HCT116 (cell line): ENCODE data around the gene GARNL3. TPM values are rescaled to one million over a fixed set of nuclear protein-coding genes. Genes with fewer than 3 reads are reported as not detected.

ENCODE experiments used
- ATAC-seq: fragments of 200-7000 bp; cut with Tn5 transposase; 2 replicates; pipeline ENCODE4 v1.9.1; 2020; ENCODE audit warnings: mild to moderate bottlenecking, moderate library complexity
- BruUV-seq: library from RNA; stranded (reverse); fragments of 400-500 nt; replicated peaks from 2 replicates; lab custom pipeline; 2021; lab: Mats Ljungman, UMichigan
- CTCF ChIA-PET: fragments of 300-600 bp; sonication (Branson Sonifier 250); formaldehyde crosslinking; loops from one replicate; lab custom pipeline; 2021; ENCODE audit warnings: antibody characterized with exemption; lab: Charles Lee
- POLR2A ChIA-PET: fragments of 300-600, 350-600 bp; sonication (Branson Sonifier 250); formaldehyde crosslinking; loops from one replicate; lab custom pipeline; 2021; ENCODE audit warnings: antibody characterized with exemption; lab: Charles Lee
- RAD21 ChIA-PET, 2 experiments: fragments of 300-600 bp; sonication (Branson Sonifier 250); formaldehyde crosslinking; loops; one replicate each; lab custom pipeline; 2023; ENCODE audit warnings: low total read pairs in 2 of 2; ENCODE audit not compliant: uncharacterized antibody in 2 of 2, unreplicated experiment in 2 of 2, low non-redundant PET in 1 of 2; lab: Charles Lee
- DNase-seq: peaks from one replicate; pipeline ENCODE4 v3.0.0-alpha.2; 2010; ENCODE audit warnings: low read depth, low spot score
- H2AFZ ChIP-seq: fragments of 200-600 bp; shearing (Covaris generic), sonication (generic); 2 replicates; pipeline ENCODE4 v1.6.1; 2017; ENCODE audit warnings: low read depth, mixed run types, mixed read lengths, antibody characterized with exemption, low read length; ENCODE audit not compliant: poor library complexity, severe bottlenecking
- H3K27ac ChIP-seq: 2 replicates; pipeline ENCODE4 v1.5.1; 2012; ENCODE audit warnings: low read depth, low read length
- H3K27me3 ChIP-seq: fragments of 200-600 bp; sonication (generic); 2 replicates; pipeline ENCODE4 v1.6.1; 2016; ENCODE audit warnings: mixed run types, low read length, mixed read lengths; ENCODE audit not compliant: insufficient read depth
- H3K36me3 ChIP-seq, 2 experiments: fragments of 200-500 bp in 1 of 2; fragments of 200-600 bp in 1 of 2; sonication (Bioruptor generic) in 1 of 2; sonication (generic) in 1 of 2; 2 replicates each; pipeline versions ENCODE4 v1.5.1 to v1.6.1; 2014 to 2016; ENCODE audit warnings: low read length in 2 of 2, inconsistent platforms in 1 of 2, mixed read lengths in 1 of 2, mixed run types in 1 of 2; ENCODE audit not compliant: insufficient read depth in 2 of 2, control insufficient read depth in 1 of 2
- H3K4me1 ChIP-seq, 2 experiments: fragments of 200-600 bp in 1 of 2; sonication (generic) in 1 of 2; 2 replicates each; pipeline versions ENCODE4 v1.5.1 to v1.6.1; 2012 to 2017; ENCODE audit warnings: low read length in 2 of 2, inconsistent platforms in 1 of 2, mild to moderate bottlenecking in 1 of 2, mixed read lengths in 1 of 2, mixed run types in 1 of 2, moderate library complexity in 1 of 2; ENCODE audit not compliant: insufficient read depth in 2 of 2, control insufficient read depth in 1 of 2
- H3K4me2 ChIP-seq: fragments of 200-600 bp; sonication (generic); 2 replicates; pipeline ENCODE4 v1.6.1; 2017; ENCODE audit warnings: mixed run types, low read length, mixed read lengths
- H3K4me3 ChIP-seq, 2 experiments: fragments of 200-600 bp in 1 of 2; sonication (generic) in 1 of 2; replicated peaks in 1 of 2; 2 replicates each; pipeline ENCODE4 v1.5.1; 2011 to 2016; ENCODE audit warnings: low read length in 2 of 2, control low read depth in 1 of 2, low read depth in 1 of 2, mild to moderate bottlenecking in 1 of 2, mixed read lengths in 1 of 2, mixed run types in 1 of 2
- H3K79me2 ChIP-seq: fragments of 200-600 bp; sonication (generic); 2 replicates; pipeline ENCODE4 v1.6.1; 2017; ENCODE audit warnings: mild to moderate bottlenecking, mixed run types, low read length, moderate library complexity, mixed read lengths; ENCODE audit not compliant: insufficient read depth
- H3K9ac ChIP-seq: fragments of 200-600 bp; sonication (generic); 2 replicates; pipeline ENCODE4 v1.6.1; 2016; ENCODE audit warnings: low read length, mixed read lengths
- H3K9me2 ChIP-seq: fragments of 200-600 bp; sonication (generic), shearing (Covaris generic); 2 replicates; pipeline ENCODE4 v1.6.1; 2017; ENCODE audit warnings: mixed run types, mild to moderate bottlenecking, moderate library complexity; ENCODE audit not compliant: insufficient read depth
- H3K9me3 ChIP-seq, 2 experiments: fragments of 200-500 bp in 1 of 2; fragments of 200-600 bp in 1 of 2; sonication (Bioruptor generic) in 1 of 2; sonication (generic) in 1 of 2; 2 replicates each; pipeline ENCODE4 v1.6.1; 2014 to 2017; ENCODE audit warnings: low read length in 2 of 2, mixed read lengths in 2 of 2, inconsistent platforms in 1 of 2, low read depth in 1 of 2, mild to moderate bottlenecking in 1 of 2, mixed run types in 1 of 2, moderate library complexity in 1 of 2; ENCODE audit not compliant: control insufficient read depth in 1 of 2, insufficient read depth in 1 of 2
- H4K20me1 ChIP-seq: fragments of 200-600 bp; sonication (generic), shearing (Covaris generic); 2 replicates; pipeline ENCODE4 v1.6.1; 2017; ENCODE audit warnings: mixed run types, mild to moderate bottlenecking, moderate library complexity; ENCODE audit not compliant: insufficient read depth
- CBX3 ChIP-seq: IDR thresholded peaks from 2 replicates; pipeline ENCODE4 v1.6.1; 2012; ENCODE audit warnings: low read depth
- CEBPB ChIP-seq: IDR thresholded peaks from 2 replicates; pipeline ENCODE4 v1.6.1; 2012; ENCODE audit warnings: low read depth
- ELF1 ChIP-seq: IDR thresholded peaks from 2 replicates; pipeline ENCODE4 v1.6.1; 2012; ENCODE audit warnings: low read depth, borderline replicate concordance
- EZH2 ChIP-seq: fragments of 200-600 bp; sonication (generic); IDR thresholded peaks from 2 replicates; pipeline ENCODE4 v1.6.1; 2017; ENCODE audit warnings: antibody characterized with exemption, mixed run types
- EZH2phosphoT487 ChIP-seq: fragments of 200-600 bp; IDR thresholded peaks from 2 replicates; pipeline ENCODE4 v1.6.1; 2018; ENCODE audit warnings: antibody characterized with exemption, borderline replicate concordance
- JUND ChIP-seq: IDR thresholded peaks from 2 replicates; pipeline ENCODE4 v1.6.1; 2012
- MAX ChIP-seq: IDR thresholded peaks from 2 replicates; pipeline ENCODE4 v1.6.1; 2012
- RAD21 ChIP-seq: IDR thresholded peaks from 2 replicates; pipeline ENCODE4 v1.6.1; 2012; ENCODE audit warnings: low read depth, mild to moderate bottlenecking
- SIN3A ChIP-seq: IDR thresholded peaks from 2 replicates; pipeline ENCODE4 v1.6.1; 2012; ENCODE audit warnings: low read depth
- SP1 ChIP-seq: IDR thresholded peaks from 2 replicates; pipeline ENCODE4 v1.6.1; 2012; ENCODE audit warnings: low read depth
- YY1 ChIP-seq: IDR thresholded peaks from 2 replicates; pipeline ENCODE4 v1.6.1; 2011; ENCODE audit warnings: low read length, low read depth, moderate library complexity, mild to moderate bottlenecking; ENCODE audit not compliant: insufficient replicate concordance; ENCODE audit errors: extremely low read depth
- ZFX ChIP-seq: fragments of 450-650 bp; IDR thresholded peaks from 2 replicates; pipeline ENCODE4 v1.6.1; 2017
- ZNF274 ChIP-seq: fragments of 200-500 bp; sonication (Bioruptor generic); IDR thresholded peaks from 2 replicates; pipeline ENCODE4 v1.6.1; 2014; ENCODE audit warnings: mild to moderate bottlenecking, low read depth, low read length, inconsistent platforms
- intact Hi-C: fragments of 100-400 bp; cut with micrococcal nuclease; formaldehyde crosslinking; loops from 2 replicates; pipeline ENCODE4 v1.10.0; 2022
- total RNA-seq: library from RNA; stranded (reverse); gene quantifications from one replicate; pipeline ENCODE4 v1.2.1, GENCODE V29; 2021; ENCODE audit not compliant: unreplicated experiment
- TF ChIP-seq, protein P1 (sequence below): IDR thresholded peaks from 2 replicates; pipeline ENCODE4 v1.6.1; 2011; ENCODE audit warnings: mild to moderate bottlenecking, low read length, moderate library complexity; ENCODE audit not compliant: insufficient replicate concordance; ENCODE audit errors: extremely low read depth
- TF ChIP-seq, protein P2 (sequence below): IDR thresholded peaks from 2 replicates; pipeline ENCODE4 v1.6.1; 2012; ENCODE audit warnings: low read depth
- TF ChIP-seq, protein P3 (sequence below): IDR thresholded peaks from 2 replicates; pipeline ENCODE4 v1.6.1; 2012

GARNL3 gene
- total RNA-seq, 1 experiment from 2014 or later = 8.8 TPM

DNA sequence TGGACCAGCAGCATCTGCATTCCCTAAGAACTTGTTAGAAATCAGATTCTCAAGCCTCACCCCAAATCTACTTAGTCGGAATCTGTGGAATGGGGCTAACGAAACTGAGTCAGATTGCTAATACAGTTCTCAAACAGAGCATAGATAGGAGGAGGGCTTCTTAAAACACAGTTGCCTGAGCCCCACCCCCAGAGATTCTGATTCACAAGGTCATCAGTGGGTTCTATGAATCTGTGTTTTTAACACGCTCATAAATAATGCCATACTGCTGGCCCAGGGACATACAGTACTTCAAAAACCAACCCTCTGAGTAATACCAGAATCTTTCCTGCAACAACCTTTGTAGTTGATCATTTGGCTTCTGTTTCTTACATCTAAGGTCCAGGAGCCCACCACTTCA is 32.9 kb upstream of the GARNL3 start:
- Histone ChIP-seq H3K9me3 (no peaks in the 10 kb centered on the region), H3K27me3 (no peaks in the 10 kb centered on the region), H3K79me2 (peaks cover under 1% of the 10 kb centered on the region; the same call in 1 of the 2 replicates), H3K9ac (no peak overlapping the region), H3K4me3 (no peak overlapping the region), H3K4me1 (peaks cover 0 to under 1% of the 10 kb centered on the region in 2 experiments; a peak in 2 of 4 replicates), H3K36me3 (no peaks in the 10 kb centered on the region), H3K27ac (no peak overlapping the region), H4K20me1 (no peaks in the 10 kb centered on the region), H3K4me2 (no peak overlapping the region), H3K9me2 (no peaks in the 10 kb centered on the region), H2AFZ (no peak overlapping the region)
- intact Hi-C loops = no loop called here
- CTCF ChIA-PET = no interaction called here
- RAD21 ChIA-PET = no interaction called here
- no peak for DNase-seq
- ATAC-seq = no peak
- TF ChIP-seq, protein P1, sequence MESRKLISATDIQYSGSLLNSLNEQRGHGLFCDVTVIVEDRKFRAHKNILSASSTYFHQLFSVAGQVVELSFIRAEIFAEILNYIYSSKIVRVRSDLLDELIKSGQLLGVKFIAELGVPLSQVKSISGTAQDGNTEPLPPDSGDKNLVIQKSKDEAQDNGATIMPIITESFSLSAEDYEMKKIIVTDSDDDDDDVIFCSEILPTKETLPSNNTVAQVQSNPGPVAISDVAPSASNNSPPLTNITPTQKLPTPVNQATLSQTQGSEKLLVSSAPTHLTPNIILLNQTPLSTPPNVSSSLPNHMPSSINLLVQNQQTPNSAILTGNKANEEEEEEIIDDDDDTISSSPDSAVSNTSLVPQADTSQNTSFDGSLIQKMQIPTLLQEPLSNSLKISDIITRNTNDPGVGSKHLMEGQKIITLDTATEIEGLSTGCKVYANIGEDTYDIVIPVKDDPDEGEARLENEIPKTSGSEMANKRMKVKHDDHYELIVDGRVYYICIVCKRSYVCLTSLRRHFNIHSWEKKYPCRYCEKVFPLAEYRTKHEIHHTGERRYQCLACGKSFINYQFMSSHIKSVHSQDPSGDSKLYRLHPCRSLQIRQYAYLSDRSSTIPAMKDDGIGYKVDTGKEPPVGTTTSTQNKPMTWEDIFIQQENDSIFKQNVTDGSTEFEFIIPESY = no peak
- TF ChIP-seq JUND = no peak
- TF ChIP-seq, protein P2, sequence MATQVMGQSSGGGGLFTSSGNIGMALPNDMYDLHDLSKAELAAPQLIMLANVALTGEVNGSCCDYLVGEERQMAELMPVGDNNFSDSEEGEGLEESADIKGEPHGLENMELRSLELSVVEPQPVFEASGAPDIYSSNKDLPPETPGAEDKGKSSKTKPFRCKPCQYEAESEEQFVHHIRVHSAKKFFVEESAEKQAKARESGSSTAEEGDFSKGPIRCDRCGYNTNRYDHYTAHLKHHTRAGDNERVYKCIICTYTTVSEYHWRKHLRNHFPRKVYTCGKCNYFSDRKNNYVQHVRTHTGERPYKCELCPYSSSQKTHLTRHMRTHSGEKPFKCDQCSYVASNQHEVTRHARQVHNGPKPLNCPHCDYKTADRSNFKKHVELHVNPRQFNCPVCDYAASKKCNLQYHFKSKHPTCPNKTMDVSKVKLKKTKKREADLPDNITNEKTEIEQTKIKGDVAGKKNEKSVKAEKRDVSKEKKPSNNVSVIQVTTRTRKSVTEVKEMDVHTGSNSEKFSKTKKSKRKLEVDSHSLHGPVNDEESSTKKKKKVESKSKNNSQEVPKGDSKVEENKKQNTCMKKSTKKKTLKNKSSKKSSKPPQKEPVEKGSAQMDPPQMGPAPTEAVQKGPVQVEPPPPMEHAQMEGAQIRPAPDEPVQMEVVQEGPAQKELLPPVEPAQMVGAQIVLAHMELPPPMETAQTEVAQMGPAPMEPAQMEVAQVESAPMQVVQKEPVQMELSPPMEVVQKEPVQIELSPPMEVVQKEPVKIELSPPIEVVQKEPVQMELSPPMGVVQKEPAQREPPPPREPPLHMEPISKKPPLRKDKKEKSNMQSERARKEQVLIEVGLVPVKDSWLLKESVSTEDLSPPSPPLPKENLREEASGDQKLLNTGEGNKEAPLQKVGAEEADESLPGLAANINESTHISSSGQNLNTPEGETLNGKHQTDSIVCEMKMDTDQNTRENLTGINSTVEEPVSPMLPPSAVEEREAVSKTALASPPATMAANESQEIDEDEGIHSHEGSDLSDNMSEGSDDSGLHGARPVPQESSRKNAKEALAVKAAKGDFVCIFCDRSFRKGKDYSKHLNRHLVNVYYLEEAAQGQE = no peak
- TF ChIP-seq EZH2phosphoT487 = no peak
- TF ChIP-seq ZFX = no peak
- no peak for TF ChIP-seq CBX3
- TF ChIP-seq EZH2 = no peak
- TF ChIP-seq SP1 = no peak
- TF ChIP-seq MAX = no peak
- no peak for TF ChIP-seq YY1
- TF ChIP-seq ZNF274 = no peak
- no peak for TF ChIP-seq RAD21
- TF ChIP-seq, protein P3, sequence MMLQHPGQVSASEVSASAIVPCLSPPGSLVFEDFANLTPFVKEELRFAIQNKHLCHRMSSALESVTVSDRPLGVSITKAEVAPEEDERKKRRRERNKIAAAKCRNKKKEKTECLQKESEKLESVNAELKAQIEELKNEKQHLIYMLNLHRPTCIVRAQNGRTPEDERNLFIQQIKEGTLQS = no peak
- TF ChIP-seq SIN3A = no peak
- no peak for TF ChIP-seq CEBPB
- no peak for TF ChIP-seq ELF1
- POLR2A ChIA-PET = no interaction called here
- no TSS peak for BruUV-seq
